Measurements from ENCODE around the gene ACTR2.

GRCh38 chr2:65287364-65287763 is 59.7 kb downstream of the ACTR2 start:
- TF ChIP-seq CTCF (IDR thresholded peaks at IDR 0.05) (no peak), POLR2AphosphoS5 (IDR thresholded peaks at IDR 0.05; ENCODE audit: insufficient read depth in 1 of 2, low read depth in 1 of 2) (no peak)
